IMR-90 (cell line): ENCODE data around the gene HDHD5. TPM values are rescaled to one million over a fixed set of nuclear protein-coding genes. Genes with fewer than 3 reads are reported as not detected.

Source experiments
- ATAC-seq: fragments of 200-7000 bp; cut with Tn5 transposase; 2 replicates; pipeline ENCODE4 v1.9.1; 2020; ENCODE audit warnings: low read depth, mild to moderate bottlenecking, moderate library complexity
- BruUV-seq: library from RNA; stranded (reverse); fragments of 400-500 nt; replicated peaks from 2 replicates; lab custom pipeline; 2021; lab: Mats Ljungman, UMichigan
- CTCF ChIA-PET: fragments of 300-600 bp; formaldehyde crosslinking; extraction: SDS; loops from one replicate; lab custom pipeline; 2021; ENCODE audit warnings: antibody characterized with exemption; lab: Yijun Ruan, JAX
- POLR2A ChIA-PET: fragments of 300-600 bp; sonication (Branson Sonifier 250); formaldehyde crosslinking; loops from one replicate; lab custom pipeline; 2022; ENCODE audit warnings: antibody characterized with exemption; ENCODE audit not compliant: unreplicated experiment; lab: Charles Lee
- DNase-seq: peaks from one replicate; pipeline ENCODE4 v3.0.0; 2013
- H2AFZ ChIP-seq: replicated peaks from 2 replicates; pipeline ENCODE3; 2013; ENCODE audit warnings: low read length, mild to moderate bottlenecking; ENCODE audit not compliant: poor library complexity
- H2AK5ac ChIP-seq: 2 replicates; pipeline ENCODE4 v1.6.1; 2013; ENCODE audit warnings: low read depth, low read length, inconsistent platforms
- H2AK9ac ChIP-seq: replicated peaks from 2 replicates; pipeline ENCODE3; 2013; ENCODE audit warnings: mild to moderate bottlenecking, low read depth, low read length, moderate library complexity; ENCODE audit not compliant: poor library complexity
- H2BK120ac ChIP-seq: 2 replicates; pipeline ENCODE4 v1.6.1; 2013; ENCODE audit warnings: low read depth, low read length, inconsistent platforms
- H2BK15ac ChIP-seq: 3 replicates; pipeline ENCODE4 v1.6.1; 2013; ENCODE audit warnings: low read depth, low read length, inconsistent platforms
- H2BK20ac ChIP-seq: 2 replicates; pipeline ENCODE4 v1.6.1; 2013; ENCODE audit warnings: low read depth, mild to moderate bottlenecking, inconsistent platforms, low read length, moderate library complexity
- H2BK5ac ChIP-seq: 2 replicates; pipeline ENCODE4 v1.6.1; 2013; ENCODE audit warnings: mild to moderate bottlenecking, low read depth, low read length, inconsistent platforms; ENCODE audit not compliant: poor library complexity, severe bottlenecking
- H3K14ac ChIP-seq: replicated peaks from 2 replicates; pipeline ENCODE4 v1.6.1; 2013; ENCODE audit warnings: low read depth, low read length, inconsistent platforms
- H3K18ac ChIP-seq: 2 replicates; pipeline ENCODE4 v1.6.1; 2013; ENCODE audit warnings: low read depth, low read length, control low read depth
- H3K23ac ChIP-seq: 2 replicates; pipeline ENCODE4 v1.6.1; 2013; ENCODE audit warnings: low read depth, low read length, inconsistent platforms
- H3K27ac ChIP-seq: 2 replicates; pipeline ENCODE4 v1.5.1; 2013; ENCODE audit warnings: mild to moderate bottlenecking, control low read depth, low read length; ENCODE audit not compliant: insufficient read depth
- H3K27me3 ChIP-seq: 2 replicates; pipeline ENCODE4 v1.6.1; 2013; ENCODE audit warnings: low read length; ENCODE audit not compliant: control insufficient read depth, insufficient read depth
- H3K36me3 ChIP-seq: 2 replicates; pipeline ENCODE4 v1.6.1; 2013; ENCODE audit warnings: low read length, mixed read lengths; ENCODE audit not compliant: control insufficient read depth, insufficient read depth
- H3K4ac ChIP-seq: 2 replicates; pipeline ENCODE4 v1.6.1; 2013; ENCODE audit warnings: low read depth, low read length, inconsistent platforms
- H3K4me1 ChIP-seq: 2 replicates; pipeline ENCODE4 v1.6.1; 2013; ENCODE audit warnings: low read length, mixed read lengths; ENCODE audit not compliant: control insufficient read depth, insufficient read depth
- H3K4me2 ChIP-seq: 2 replicates; pipeline ENCODE4 v1.6.1; 2013; ENCODE audit warnings: low read depth, mild to moderate bottlenecking, control low read depth, low read length, moderate library complexity
- H3K4me3 ChIP-seq: 2 replicates; pipeline ENCODE4 v1.5.1; 2013; ENCODE audit warnings: low read depth, mild to moderate bottlenecking, control low read depth, low read length, moderate library complexity; ENCODE audit not compliant: insufficient read depth
- H3K56ac ChIP-seq: 2 replicates; pipeline ENCODE4 v1.6.1; 2013; ENCODE audit warnings: low read length, inconsistent platforms; ENCODE audit not compliant: insufficient read depth; ENCODE audit errors: extremely low read depth
- H3K79me1 ChIP-seq, 2 experiments: 2 replicates each; pipeline ENCODE4 v1.6.1; 2013; ENCODE audit warnings: low read length in 2 of 2, inconsistent platforms in 1 of 2, low read depth in 1 of 2
- H3K9ac ChIP-seq: 2 replicates; pipeline ENCODE4 v1.6.1; 2013; ENCODE audit warnings: low read depth, low read length, control low read depth
- H3K9me1 ChIP-seq: 2 replicates; pipeline ENCODE4 v1.6.1; 2013; ENCODE audit warnings: low read length, inconsistent platforms; ENCODE audit not compliant: insufficient read depth
- H3K9me3 ChIP-seq: 2 replicates; pipeline ENCODE4 v1.6.1; 2013; ENCODE audit warnings: low read length; ENCODE audit not compliant: control insufficient read depth, insufficient read depth
- H4K20me1 ChIP-seq: 2 replicates; pipeline ENCODE4 v1.6.1; 2013; ENCODE audit warnings: low read length, inconsistent platforms; ENCODE audit not compliant: insufficient read depth
- H4K5ac ChIP-seq: 2 replicates; pipeline ENCODE4 v1.6.1; 2013; ENCODE audit warnings: mild to moderate bottlenecking, low read depth, low read length, control low read depth
- H4K8ac ChIP-seq, 2 experiments: 2 replicates each; pipeline ENCODE4 v1.6.1; 2013; ENCODE audit warnings: low read depth in 2 of 2, low read length in 2 of 2, control low read depth in 1 of 2, inconsistent platforms in 1 of 2
- H4K91ac ChIP-seq: 2 replicates; pipeline ENCODE4 v1.6.1; 2013; ENCODE audit warnings: low read depth, low read length, inconsistent platforms; ENCODE audit not compliant: insufficient read depth
- CEBPB ChIP-seq: IDR thresholded peaks from 2 replicates; pipeline ENCODE4 v1.6.1; 2012; ENCODE audit warnings: low read depth, low read length, improper control_type of control experiment
- CTCF ChIP-seq: conservative IDR thresholded peaks from 2 replicates; pipeline ENCODE4 v1.5.1; 2012; ENCODE audit warnings: mild to moderate bottlenecking, low read depth, low read length, improper control_type of control experiment
- ELK1 ChIP-seq: fragments of 150-350 bp; IDR thresholded peaks from 2 replicates; pipeline ENCODE4 v1.6.1; 2016; ENCODE audit warnings: low read depth, mild to moderate bottlenecking, low read length, moderate library complexity, borderline replicate concordance
- FOS ChIP-seq: fragments of 150-350 bp; IDR thresholded peaks from 2 replicates; pipeline ENCODE4 v1.6.1; 2016; ENCODE audit warnings: low read depth, low read length
- MAFK ChIP-seq: IDR thresholded peaks from 2 replicates; pipeline ENCODE4 v1.6.1; 2012; ENCODE audit warnings: low read depth, low read length, improper control_type of control experiment
- MXI1 ChIP-seq: IDR thresholded peaks from 2 replicates; pipeline ENCODE4 v1.6.1; 2012; ENCODE audit warnings: low read depth, mild to moderate bottlenecking, low read length, moderate library complexity, borderline replicate concordance
- NFE2L2 ChIP-seq: fragments of 150-350 bp; IDR thresholded peaks from 2 replicates; pipeline ENCODE4 v1.6.1; 2016; ENCODE audit warnings: low read depth, mild to moderate bottlenecking, low read length
- POLR2A ChIP-seq: IDR thresholded peaks from 2 replicates; pipeline ENCODE4 v1.6.1; 2012; ENCODE audit warnings: mild to moderate bottlenecking, low read depth, low read length
- RAD21 ChIP-seq: IDR thresholded peaks from 2 replicates; pipeline ENCODE4 v1.6.1; 2012; ENCODE audit warnings: low read length, improper control_type of control experiment
- RCOR1 ChIP-seq: IDR thresholded peaks from 2 replicates; pipeline ENCODE4 v1.6.1; 2012; ENCODE audit warnings: mild to moderate bottlenecking, low read length, improper control_type of control experiment; ENCODE audit not compliant: insufficient replicate concordance
- RFX5 ChIP-seq: IDR thresholded peaks from 2 replicates; pipeline ENCODE4 v1.8.0; 2012; ENCODE audit warnings: low read depth, mild to moderate bottlenecking, low read length, moderate library complexity
- SMC3 ChIP-seq: fragments of 150-350 bp; IDR thresholded peaks from 2 replicates; pipeline ENCODE4 v1.6.1; 2016; ENCODE audit warnings: low read depth, mild to moderate bottlenecking, antibody characterized with exemption, low read length, moderate library complexity
- USF2 ChIP-seq: fragments of 150-350 bp; IDR thresholded peaks from 2 replicates; pipeline ENCODE4 v1.6.1; 2017; ENCODE audit warnings: mild to moderate bottlenecking, antibody characterized with exemption, low read length, low read depth
- WGBS, 2 experiments: methylation state at CpG; one replicate each; pipeline versions ENCODE4 v1.1.5 to v1.1.7; 2013; ENCODE audit warnings: missing lambda C conversion rate in 2 of 2; ENCODE audit not compliant: insufficient read length in 1 of 2; ENCODE audit errors: extremely low coverage in 2 of 2; 5-methylcytosine and 5-hydroxymethylcytosine counted together
- dilution Hi-C: fragments of 300-500 bp; cut with HindIII; formaldehyde crosslinking; loops from one replicate; pipeline ENCODE4 v1.14.3; 2018; ENCODE audit warnings: low sequenced_read_pairs; ENCODE audit not compliant: unreplicated experiment
- in situ Hi-C: fragments of 300-500 bp; cut with MboI; formaldehyde crosslinking; loops from 3 replicates; pipeline ENCODE4 v1.14.3; 2019; ENCODE audit warnings: low sequenced_read_pairs, inconsistent platforms, mixed read lengths
- intact Hi-C: fragments of 100-400 bp; cut with micrococcal nuclease; formaldehyde crosslinking; loops from 2 replicates; pipeline ENCODE4 v1.10.0; 2022
- polyA plus RNA-seq, 3 experiments: library from polyadenylated mRNA; depleted of rRNA; stranded (reverse); fragments of >200 nt; gene quantifications; 2 replicates each; pipeline ENCODE4 v1.2.3, GENCODE V29; 2012; ENCODE audit warnings: low replicate concordance in 1 of 3
- total RNA-seq: library from RNA; depleted of rRNA; stranded (reverse); fragments of >200 nt; gene quantifications from 2 replicates; pipeline ENCODE4 v1.2.3, GENCODE V29; 2012

Gene HDHD5
- total and polyA plus RNA-seq, 2 of the 4 experiments (the other 2 are of a cell fraction) = 31.9 to 37.5 TPM

GRCh38 chr22:17114173-17114897, 44.7 kb downstream of the HDHD5 start:
- H3K27ac ChIP-seq = no peak overlapping the region
- H3K9ac ChIP-seq = no peak overlapping the region
- no peaks in the 10 kb centered on the region for H3K9me3 ChIP-seq
- no peak overlapping the region for H3K4me2 ChIP-seq
- peaks cover 6% of the 10 kb centered on the region for H3K36me3 ChIP-seq
- dilution Hi-C loops (no loop called here), intact Hi-C loops (no loop called here), in situ Hi-C loops (no loop called here)
- no peak overlapping the region for H3K14ac ChIP-seq
- ChIA-PET POLR2A (no interaction called here), CTCF (no interaction called here)
- no peak overlapping the region for H2AK5ac ChIP-seq
- no peaks in the 10 kb centered on the region for H4K20me1 ChIP-seq
- H3K4me1 ChIP-seq = no peaks in the 10 kb centered on the region
- no peak overlapping the region; the same call in 1 of the 2 replicates for H3K56ac ChIP-seq
- H3K23ac ChIP-seq = no peak overlapping the region
- H3K18ac ChIP-seq = no peak overlapping the region
- no peak overlapping the region for H2AFZ ChIP-seq
- H3K4ac ChIP-seq = no peak overlapping the region
- no peak overlapping the region for H3K4me3 ChIP-seq
- H2BK5ac ChIP-seq = no peak overlapping the region
- H2BK15ac ChIP-seq = no peak overlapping the region
- no peak for DNase-seq
- no peak overlapping the region for H2BK20ac ChIP-seq
- H3K79me1 ChIP-seq = no peaks in the 10 kb centered on the region
- no peak overlapping the region for H4K91ac ChIP-seq
- H2AK9ac ChIP-seq = no peak overlapping the region
- peaks cover 14% of the 10 kb centered on the region; the same call in 1 of the 2 replicates for H3K27me3 ChIP-seq
- no peak for ATAC-seq
- TF ChIP-seq RAD21 = no peak
- no peak for TF ChIP-seq FOS
- TF ChIP-seq MXI1 = no peak
- TF ChIP-seq NFE2L2 = no peak
- no peak for TF ChIP-seq ELK1
- TF ChIP-seq MAFK = no peak
- TF ChIP-seq RCOR1 = no peak
- TF ChIP-seq POLR2A = no peak
- no peak for TF ChIP-seq SMC3
- TF ChIP-seq CTCF = no peak
- no peak for TF ChIP-seq USF2
- TF ChIP-seq RFX5 = no peak
- no peak for TF ChIP-seq CEBPB
- no TSS peak for BruUV-seq
- 80% methylated on average over 3 of the region's 13 CpGs; no CpG with 5 or more reads in 1 of the 2 experiments for WGBS, 2 experiments
- no peak overlapping the region for H4K5ac ChIP-seq
- no peak overlapping the region for H2BK120ac ChIP-seq
- no peak overlapping the region for H4K8ac ChIP-seq
- no peaks in the 10 kb centered on the region for H3K9me1 ChIP-seq
